ENCODE data around the gene GPATCH1.

DNA sequence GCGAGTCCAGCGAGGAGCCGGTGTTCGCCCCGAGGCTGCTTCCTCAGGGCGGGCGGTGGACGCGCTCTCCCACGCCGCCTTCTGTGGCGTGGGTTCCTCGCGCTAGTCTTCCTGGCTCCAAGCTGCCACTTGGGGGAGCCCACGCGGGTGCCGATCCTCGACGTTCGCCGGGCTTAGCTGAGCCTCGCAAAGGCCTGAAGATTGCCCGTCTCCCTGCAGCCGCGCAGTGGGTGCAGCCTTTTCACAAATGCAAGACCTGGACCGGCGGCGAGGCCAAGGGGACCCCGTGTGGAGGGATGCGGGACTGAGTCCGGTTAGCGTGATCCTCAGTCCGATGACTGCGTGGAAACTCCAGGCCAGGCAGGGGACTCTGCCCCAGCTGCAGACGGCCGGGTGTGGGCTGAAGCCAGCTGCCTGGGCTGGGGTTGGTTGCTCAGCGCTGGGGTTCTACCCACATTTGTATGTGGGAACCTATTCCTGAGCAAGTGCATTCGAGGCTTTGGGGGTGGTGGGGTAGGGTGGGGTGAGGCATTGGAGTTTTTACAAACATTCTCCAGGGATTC, 96.5 kb downstream of the GPATCH1 start:
- TF ChIP-seq, protein P1, sequence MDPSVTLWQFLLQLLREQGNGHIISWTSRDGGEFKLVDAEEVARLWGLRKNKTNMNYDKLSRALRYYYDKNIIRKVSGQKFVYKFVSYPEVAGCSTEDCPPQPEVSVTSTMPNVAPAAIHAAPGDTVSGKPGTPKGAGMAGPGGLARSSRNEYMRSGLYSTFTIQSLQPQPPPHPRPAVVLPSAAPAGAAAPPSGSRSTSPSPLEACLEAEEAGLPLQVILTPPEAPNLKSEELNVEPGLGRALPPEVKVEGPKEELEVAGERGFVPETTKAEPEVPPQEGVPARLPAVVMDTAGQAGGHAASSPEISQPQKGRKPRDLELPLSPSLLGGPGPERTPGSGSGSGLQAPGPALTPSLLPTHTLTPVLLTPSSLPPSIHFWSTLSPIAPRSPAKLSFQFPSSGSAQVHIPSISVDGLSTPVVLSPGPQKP (IDR thresholded peaks at IDR 0.05; ENCODE audit: borderline replicate concordance, low read depth, low read length): no peak
- TF ChIP-seq, protein P2, sequence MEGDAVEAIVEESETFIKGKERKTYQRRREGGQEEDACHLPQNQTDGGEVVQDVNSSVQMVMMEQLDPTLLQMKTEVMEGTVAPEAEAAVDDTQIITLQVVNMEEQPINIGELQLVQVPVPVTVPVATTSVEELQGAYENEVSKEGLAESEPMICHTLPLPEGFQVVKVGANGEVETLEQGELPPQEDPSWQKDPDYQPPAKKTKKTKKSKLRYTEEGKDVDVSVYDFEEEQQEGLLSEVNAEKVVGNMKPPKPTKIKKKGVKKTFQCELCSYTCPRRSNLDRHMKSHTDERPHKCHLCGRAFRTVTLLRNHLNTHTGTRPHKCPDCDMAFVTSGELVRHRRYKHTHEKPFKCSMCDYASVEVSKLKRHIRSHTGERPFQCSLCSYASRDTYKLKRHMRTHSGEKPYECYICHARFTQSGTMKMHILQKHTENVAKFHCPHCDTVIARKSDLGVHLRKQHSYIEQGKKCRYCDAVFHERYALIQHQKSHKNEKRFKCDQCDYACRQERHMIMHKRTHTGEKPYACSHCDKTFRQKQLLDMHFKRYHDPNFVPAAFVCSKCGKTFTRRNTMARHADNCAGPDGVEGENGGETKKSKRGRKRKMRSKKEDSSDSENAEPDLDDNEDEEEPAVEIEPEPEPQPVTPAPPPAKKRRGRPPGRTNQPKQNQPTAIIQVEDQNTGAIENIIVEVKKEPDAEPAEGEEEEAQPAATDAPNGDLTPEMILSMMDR (conservative IDR thresholded peaks at IDR 0.05; ENCODE audit: low read depth, low read length): peak; percentile 50
- TF ChIP-seq POLR2A (IDR thresholded peaks at IDR 0.05; ENCODE audit: low read depth, low read length) (no peak), RCOR1 (IDR thresholded peaks at IDR 0.05; ENCODE audit: insufficient replicate concordance, low read length) (peak; percentile 65), RAD21 (IDR thresholded peaks at IDR 0.05; ENCODE audit: low read length) (peak; percentile 52), FOS (IDR thresholded peaks at IDR 0.05; ENCODE audit: low read depth, low read length) (no peak), BHLHE40 (IDR thresholded peaks at IDR 0.05; ENCODE audit: low read depth, low read length) (no peak), NFE2L2 (IDR thresholded peaks at IDR 0.05; ENCODE audit: low read depth, low read length) (no peak), RFX5 (IDR thresholded peaks at IDR 0.05; ENCODE audit: low read depth, low read length) (no peak), MAFK (IDR thresholded peaks at IDR 0.05; ENCODE audit: low read depth, low read length) (no peak), MXI1 (IDR thresholded peaks at IDR 0.05; ENCODE audit: borderline replicate concordance, low read depth, low read length) (no peak), SMC3 (IDR thresholded peaks at IDR 0.05; ENCODE audit: low read depth, low read length) (peak; percentile 49), CHD1 (IDR thresholded peaks at IDR 0.05; ENCODE audit: low read depth, low read length) (no peak)
- TF ChIP-seq, protein P3, sequence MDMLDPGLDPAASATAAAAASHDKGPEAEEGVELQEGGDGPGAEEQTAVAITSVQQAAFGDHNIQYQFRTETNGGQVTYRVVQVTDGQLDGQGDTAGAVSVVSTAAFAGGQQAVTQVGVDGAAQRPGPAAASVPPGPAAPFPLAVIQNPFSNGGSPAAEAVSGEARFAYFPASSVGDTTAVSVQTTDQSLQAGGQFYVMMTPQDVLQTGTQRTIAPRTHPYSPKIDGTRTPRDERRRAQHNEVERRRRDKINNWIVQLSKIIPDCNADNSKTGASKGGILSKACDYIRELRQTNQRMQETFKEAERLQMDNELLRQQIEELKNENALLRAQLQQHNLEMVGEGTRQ (IDR thresholded peaks at IDR 0.05; ENCODE audit: low read depth, low read length): no peak

Measured in IMR-90 (cell line).